Fibroblast of the aortic adventitia (primary cell): ENCODE measurements around the gene SFTA2. TPM values are rescaled to one million over a fixed set of nuclear protein-coding genes. Genes with fewer than 3 reads are reported as not detected.

ENCODE experiments used
- DNase-seq: peaks from one replicate; pipeline ENCODE4 v3.0.0-alpha.2; 2010; ENCODE audit warnings: low read depth
- H3K4me3 ChIP-seq: 2 replicates; pipeline ENCODE4 v1.5.1; 2011; ENCODE audit warnings: low read depth, mild to moderate bottlenecking, control low read depth, low read length, moderate library complexity
- CTCF ChIP-seq: IDR thresholded peaks from 2 replicates; pipeline ENCODE4 v1.5.1; 2011; ENCODE audit warnings: mild to moderate bottlenecking, low read length, control low read depth, inconsistent platforms; ENCODE audit not compliant: insufficient read depth
- total RNA-seq: library from RNA; depleted of rRNA; stranded (reverse); fragments of >200 nt; gene quantifications from 2 replicates; pipeline ENCODE4 v1.2.3, GENCODE V29; 2012; ENCODE audit warnings: low replicate concordance

Gene SFTA2
- total RNA-seq, 1 donor: not detected

DNA sequence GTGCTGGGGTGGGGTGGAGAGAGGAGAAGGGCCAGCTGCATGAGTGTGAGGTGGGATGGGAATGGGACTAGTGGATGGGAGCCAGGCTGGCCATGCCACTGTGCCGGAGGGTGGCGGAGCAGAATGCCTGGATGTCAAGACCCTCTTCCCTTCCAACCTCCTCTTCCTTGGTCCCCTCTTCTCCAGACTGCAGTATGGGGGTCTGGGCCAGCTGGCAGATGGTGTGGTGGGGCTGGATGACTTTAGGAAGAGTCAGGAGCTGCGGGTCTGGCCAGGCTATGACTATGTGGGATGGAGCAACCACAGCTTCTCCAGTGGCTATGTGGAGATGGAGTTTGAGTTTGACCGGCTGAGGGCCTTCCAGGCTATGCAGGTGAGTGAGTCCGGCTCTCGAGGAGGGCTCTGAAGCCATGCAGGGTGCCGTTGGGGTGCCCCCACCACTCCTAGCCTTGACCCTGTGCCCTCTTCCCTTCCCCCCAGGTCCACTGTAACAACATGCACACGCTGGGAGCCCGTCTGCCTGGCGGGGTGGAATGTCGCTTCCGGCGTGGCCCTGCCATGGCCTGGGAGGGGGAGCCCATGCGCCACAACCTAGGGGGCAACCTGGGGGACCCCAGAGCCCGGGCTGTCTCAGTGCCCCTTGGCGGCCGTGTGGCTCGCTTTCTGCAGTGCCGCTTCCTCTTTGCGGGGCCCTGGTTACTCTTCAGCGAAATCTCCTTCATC is 40.0 kb downstream of the SFTA2 start:
- no peak for TF ChIP-seq CTCF
- DNase-seq: no peak
- no peak overlapping the region for H3K4me3 ChIP-seq

DNA sequence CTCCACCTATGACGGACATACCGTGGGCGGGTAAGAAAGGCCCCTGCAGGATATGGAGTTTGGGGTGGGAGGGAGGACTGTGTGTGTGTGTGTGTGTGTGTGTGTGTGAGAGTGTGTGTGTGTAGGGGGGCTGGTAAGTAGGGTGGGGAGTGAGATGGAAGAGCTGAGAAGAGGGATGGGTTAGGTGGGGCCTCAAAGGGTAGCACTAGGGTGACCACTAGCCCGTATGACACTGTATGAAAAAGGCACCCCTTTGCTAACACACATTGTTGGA is 40.6 kb downstream of the SFTA2 start:
- TF ChIP-seq CTCF: no peak
- H3K4me3 ChIP-seq: no peak overlapping the region
- DNase-seq: no peak

DNA sequence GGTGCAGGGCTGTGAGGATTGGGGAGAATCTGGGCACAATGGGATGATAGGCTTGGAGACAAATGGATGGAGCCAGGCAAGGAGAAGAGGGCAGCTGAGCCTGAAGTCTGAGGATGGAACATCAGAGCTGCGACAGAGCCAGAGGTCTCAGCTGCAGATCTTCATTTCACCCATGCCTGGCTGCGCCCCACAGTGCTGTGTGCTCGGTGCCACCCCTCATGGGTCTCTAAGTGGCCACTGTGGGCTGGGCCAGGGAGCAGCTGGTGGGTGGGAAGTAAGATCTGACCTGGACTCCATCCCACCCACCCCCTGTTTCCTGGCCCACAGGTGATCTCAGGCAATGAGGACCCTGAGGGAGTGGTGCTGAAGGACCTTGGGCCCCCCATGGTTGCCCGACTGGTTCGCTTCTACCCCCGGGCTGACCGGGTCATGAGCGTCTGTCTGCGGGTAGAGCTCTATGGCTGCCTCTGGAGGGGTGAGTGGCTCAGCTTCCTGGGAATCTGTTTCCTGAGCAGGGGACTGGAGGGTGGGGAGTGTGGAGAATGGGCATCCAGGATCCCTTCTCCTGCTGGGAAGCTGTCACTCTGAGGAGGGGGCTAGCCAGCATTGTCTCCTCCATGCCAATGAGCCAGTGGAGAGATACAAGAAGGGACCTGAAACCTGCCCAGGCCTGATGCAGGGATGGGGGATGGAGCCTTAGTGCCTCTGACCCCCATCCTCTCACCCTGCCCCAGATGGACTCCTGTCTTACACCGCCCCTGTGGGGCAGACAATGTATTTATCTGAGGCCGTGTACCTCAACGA is 41.1 kb downstream of the SFTA2 start:
- DNase-seq: no peak
- TF ChIP-seq CTCF: no peak
- H3K4me3 ChIP-seq: no peak overlapping the region

DNA sequence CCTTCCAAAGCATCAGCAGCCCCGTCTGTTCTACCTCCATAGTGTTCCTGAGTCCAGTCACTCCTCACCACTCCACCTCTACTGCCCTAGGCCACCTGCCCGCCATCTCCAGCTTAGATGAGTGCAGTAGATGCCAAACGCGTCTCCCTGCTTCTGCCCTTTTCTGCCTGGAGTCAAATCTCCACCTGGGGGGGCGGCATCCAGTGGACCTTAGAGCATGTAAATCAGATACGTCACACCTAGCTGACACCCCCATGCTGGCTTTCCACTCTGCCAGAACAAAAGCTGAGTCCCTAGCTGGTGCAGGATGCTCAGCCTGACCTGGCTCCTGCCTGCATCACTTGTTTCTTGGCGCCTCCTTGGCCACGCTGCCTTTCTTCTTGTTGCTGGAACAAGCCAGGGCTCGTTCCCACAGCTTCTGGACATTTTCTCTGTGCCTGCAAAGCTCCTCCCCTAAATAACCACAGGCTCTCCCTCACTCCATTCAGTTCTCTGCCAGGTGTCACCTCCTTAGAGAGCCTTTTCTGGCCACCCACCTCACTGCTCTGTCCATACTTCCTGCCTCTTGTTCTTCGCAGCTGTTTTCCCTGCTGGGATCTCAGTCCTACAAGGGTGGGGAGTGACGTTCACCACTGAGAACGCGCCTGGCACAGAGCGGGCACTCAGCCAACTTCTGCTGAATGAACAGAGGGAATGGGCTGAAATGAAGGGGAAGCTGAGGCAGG is 41.9 kb downstream of the SFTA2 start:
- no peak for TF ChIP-seq CTCF
- DNase-seq: no peak
- H3K4me3 ChIP-seq: no peak overlapping the region

DNA sequence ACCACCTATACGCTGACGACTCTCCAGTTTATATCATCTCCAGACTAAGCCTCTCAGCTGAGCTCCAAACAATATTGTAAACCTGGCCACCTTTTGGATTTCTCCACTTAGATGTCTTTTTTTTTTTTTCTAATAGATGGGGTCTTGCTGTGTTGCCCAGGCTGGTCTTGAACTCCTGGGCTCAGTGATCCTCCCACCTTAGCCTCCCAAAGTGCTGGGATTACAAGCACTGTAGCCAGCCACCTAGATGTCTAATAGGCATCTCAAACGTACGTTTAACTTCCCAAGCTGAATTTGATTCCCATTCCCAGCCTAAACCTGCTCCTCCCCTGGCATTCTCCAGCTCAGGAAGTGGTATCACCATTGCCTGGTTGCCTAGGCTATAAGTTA is 42.5 kb downstream of the SFTA2 start:
- H3K4me3 ChIP-seq: no peak overlapping the region
- no peak for DNase-seq
- TF ChIP-seq CTCF: no peak

DNA sequence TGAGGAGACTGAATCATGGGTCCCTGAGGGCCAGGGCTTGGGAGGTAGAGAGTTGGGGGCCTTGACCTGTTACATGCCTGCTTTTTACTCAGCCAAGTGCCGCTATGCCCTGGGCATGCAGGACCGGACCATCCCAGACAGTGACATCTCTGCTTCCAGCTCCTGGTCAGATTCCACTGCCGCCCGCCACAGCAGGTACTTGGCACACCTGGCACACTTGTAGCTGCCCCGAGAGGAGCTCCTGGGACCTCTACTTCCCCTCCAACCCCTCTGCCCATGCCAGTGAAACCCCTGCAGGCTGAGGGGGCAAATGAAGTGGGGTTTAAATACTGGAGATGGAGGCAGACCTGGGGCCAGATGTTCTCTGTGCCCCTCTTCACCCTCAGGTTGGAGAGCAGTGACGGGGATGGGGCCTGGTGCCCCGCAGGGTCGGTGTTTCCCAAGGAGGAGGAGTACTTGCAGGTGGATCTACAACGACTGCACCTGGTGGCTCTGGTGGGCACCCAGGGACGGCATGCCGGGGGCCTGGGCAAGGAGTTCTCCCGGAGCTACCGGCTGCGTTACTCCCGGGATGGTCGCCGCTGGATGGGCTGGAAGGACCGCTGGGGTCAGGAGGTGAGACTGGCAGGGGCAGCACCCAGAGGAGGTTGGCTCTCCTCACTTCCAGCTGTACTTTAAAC is 43.0 kb downstream of the SFTA2 start:
- no peak for DNase-seq
- H3K4me3 ChIP-seq: no peak overlapping the region
- TF ChIP-seq CTCF: no peak
